Measurements from ENCODE around the gene OR2M2.

Gene OR2M2

DNA sequence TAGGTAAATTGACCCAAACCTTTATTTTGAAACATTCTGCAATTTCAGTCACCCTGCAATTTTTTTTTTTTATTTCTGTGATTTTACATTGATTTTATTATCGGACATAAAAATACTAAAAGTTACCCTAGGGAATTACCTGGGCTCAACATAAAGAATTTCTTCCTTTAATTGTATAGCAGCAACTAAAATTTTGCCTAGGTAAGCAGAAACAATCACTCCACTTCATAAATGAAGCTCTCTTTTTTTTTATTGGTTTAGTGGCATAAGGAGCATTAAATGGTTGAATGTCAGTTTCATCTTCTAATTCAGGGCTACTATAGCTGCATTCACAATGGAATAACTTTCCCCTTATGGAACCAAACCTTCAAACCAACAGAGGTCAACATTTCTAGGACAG, 41.3 kb downstream of the OR2M2 start:
- Histone ChIP-seq H3K27me3 (ENCODE audit: insufficient read depth, low read length) (no peaks in the 10 kb centered on the region), H3K4ac (ENCODE audit: low read depth, low read length) (no peak overlapping the region), H3K23ac (ENCODE audit: low read length) (no peak overlapping the region), H3K4me3 (ENCODE audit: low read depth, low read length) (no peak overlapping the region), H4K91ac (ENCODE audit: low read depth, low read length) (no peak overlapping the region), H3K9ac (ENCODE audit: low read length) (no peak overlapping the region), H3K36me3 (ENCODE audit: control insufficient read depth in 1 of 2, insufficient read depth in 2 of 2, low read length in 2 of 2) (no peaks in the 10 kb centered on the region), H2BK12ac (ENCODE audit: low read length) (no peak overlapping the region), H3K14ac (ENCODE audit: low read length) (no peak overlapping the region), H2AFZ (ENCODE audit: insufficient read depth, low read length, poor library complexity) (no peak overlapping the region), H4K8ac (ENCODE audit: low read depth, low read length) (no peak overlapping the region), H3K27ac (ENCODE audit: low read depth, low read length) (no peak overlapping the region), H2BK120ac (ENCODE audit: insufficient read depth, low read length, poor library complexity) (no peak overlapping the region), H3K9me3 (ENCODE audit: insufficient read depth, low read depth, low read length) (peaks cover 2% of the 10 kb centered on the region), H3K79me2 (ENCODE audit: control insufficient read depth, insufficient read depth, low read length, poor library complexity) (no peaks in the 10 kb centered on the region), H3K4me1 (ENCODE audit: control insufficient read depth in 1 of 2, insufficient read depth in 2 of 2, low read length in 2 of 2) (no peaks in the 10 kb centered on the region), H3K79me1 (ENCODE audit: low read length) (no peaks in the 10 kb centered on the region), H2AK5ac (ENCODE audit: low read length) (no peak overlapping the region), H2BK5ac (ENCODE audit: low read depth, low read length, poor library complexity) (no peak overlapping the region), H3K4me2 (ENCODE audit: low read length) (no peak overlapping the region), H4K12ac (ENCODE audit: low read depth, low read length) (no peak overlapping the region), H3K18ac (ENCODE audit: low read length) (no peak overlapping the region)
- no CpG with 5 or more reads among the region's 1 CpG for WGBS (ENCODE audit: extremely low coverage, insufficient coverage, insufficient read length)
- no peak for DNase-seq

DNA sequence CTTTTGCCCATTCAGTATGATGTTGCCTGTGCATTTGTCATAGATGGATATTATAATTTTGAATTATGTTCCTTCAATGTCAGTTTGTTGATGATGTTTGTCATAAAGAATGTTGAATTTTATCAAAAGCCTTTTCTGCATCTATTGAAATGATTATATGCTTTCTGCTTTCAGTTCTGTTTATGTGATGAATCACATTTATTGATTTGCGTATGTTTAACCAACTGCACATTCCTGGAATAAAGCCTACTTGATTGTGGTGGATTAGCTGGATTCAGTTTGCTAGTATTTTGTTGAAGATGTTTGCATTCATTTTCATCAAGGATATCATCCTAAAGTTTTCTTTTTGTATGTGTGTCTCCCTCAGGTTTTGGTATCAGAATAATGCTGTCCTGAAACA, 50.9 kb downstream of the OR2M2 start:
- Histone ChIP-seq H3K79me2 (ENCODE audit: control insufficient read depth, insufficient read depth, low read length, poor library complexity) (no peaks in the 10 kb centered on the region), H2AFZ (ENCODE audit: insufficient read depth, low read length, poor library complexity) (no peak overlapping the region), H2AK5ac (ENCODE audit: low read length) (no peak overlapping the region), H3K27me3 (ENCODE audit: insufficient read depth, low read length) (no peaks in the 10 kb centered on the region), H3K4me1 (ENCODE audit: control insufficient read depth in 1 of 2, insufficient read depth in 2 of 2, low read length in 2 of 2) (no peaks in the 10 kb centered on the region), H3K4me2 (ENCODE audit: low read length) (no peak overlapping the region), H2BK5ac (ENCODE audit: low read depth, low read length, poor library complexity) (no peak overlapping the region), H3K4ac (ENCODE audit: low read depth, low read length) (no peak overlapping the region), H3K36me3 (ENCODE audit: control insufficient read depth in 1 of 2, insufficient read depth in 2 of 2, low read length in 2 of 2) (no peaks in the 10 kb centered on the region), H4K91ac (ENCODE audit: low read depth, low read length) (no peak overlapping the region), H4K12ac (ENCODE audit: low read depth, low read length) (no peak overlapping the region), H2BK120ac (ENCODE audit: insufficient read depth, low read length, poor library complexity) (no peak overlapping the region), H2BK12ac (ENCODE audit: low read length) (no peak overlapping the region), H4K8ac (ENCODE audit: low read depth, low read length) (no peak overlapping the region), H3K18ac (ENCODE audit: low read length) (no peak overlapping the region), H3K14ac (ENCODE audit: low read length) (no peak overlapping the region), H3K23ac (ENCODE audit: low read length) (no peak overlapping the region), H3K9ac (ENCODE audit: low read length) (no peak overlapping the region), H3K79me1 (ENCODE audit: low read length) (no peaks in the 10 kb centered on the region), H3K9me3 (ENCODE audit: insufficient read depth, low read depth, low read length) (peaks cover 15% of the 10 kb centered on the region), H3K27ac (ENCODE audit: low read depth, low read length) (no peak overlapping the region), H3K4me3 (ENCODE audit: low read depth, low read length) (no peak overlapping the region)
- no peak for DNase-seq
- no CpG with 5 or more reads among the region's 1 CpG for WGBS (ENCODE audit: extremely low coverage, insufficient coverage, insufficient read length)

DNA sequence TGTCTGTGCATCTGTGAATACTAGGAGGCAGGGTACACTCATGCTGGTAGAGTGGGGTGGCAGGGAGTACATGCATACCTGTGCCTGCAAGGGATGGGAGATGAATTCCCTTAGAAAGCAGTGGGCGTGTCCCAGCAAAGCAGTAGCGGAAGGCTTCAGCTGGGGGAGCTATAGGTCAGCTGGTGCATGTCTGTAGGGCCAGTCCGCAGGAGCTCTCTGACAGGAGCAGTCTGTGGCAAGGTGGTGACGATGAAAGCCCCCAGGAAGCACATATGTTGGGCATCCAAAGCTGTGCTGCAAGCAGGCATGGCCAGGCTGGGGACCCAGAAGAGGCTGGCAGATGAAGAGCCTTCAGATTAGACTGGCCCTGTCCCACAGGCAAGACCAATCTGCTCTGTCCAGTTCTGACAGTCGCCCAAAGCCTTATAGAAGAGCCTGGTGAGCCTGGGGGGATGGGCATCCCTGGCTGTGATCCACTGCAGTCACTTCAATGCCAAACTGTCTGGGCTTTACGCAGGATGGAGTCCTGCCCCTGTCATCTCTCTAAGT, 54.8 kb downstream of the OR2M2 start:
- no peaks in the 10 kb centered on the region for H3K4me1 ChIP-seq (ENCODE audit: control insufficient read depth in 1 of 2, insufficient read depth in 2 of 2, low read length in 2 of 2)
- H3K23ac ChIP-seq (ENCODE audit: low read length): no peak overlapping the region
- H3K79me2 ChIP-seq (ENCODE audit: control insufficient read depth, insufficient read depth, low read length, poor library complexity): no peaks in the 10 kb centered on the region
- H4K12ac ChIP-seq (ENCODE audit: low read depth, low read length): no peak overlapping the region
- no peak overlapping the region for H3K9ac ChIP-seq (ENCODE audit: low read length)
- H2AFZ ChIP-seq (ENCODE audit: insufficient read depth, low read length, poor library complexity): no peak overlapping the region
- no peak for DNase-seq
- no CpG with 5 or more reads among the region's 6 CpGs for WGBS (ENCODE audit: extremely low coverage, insufficient coverage, insufficient read length)
- no peaks in the 10 kb centered on the region for H3K79me1 ChIP-seq (ENCODE audit: low read length)
- H3K27me3 ChIP-seq (ENCODE audit: insufficient read depth, low read length): no peaks in the 10 kb centered on the region
- no peak overlapping the region for H2BK12ac ChIP-seq (ENCODE audit: low read length)
- no peak overlapping the region for H3K4me3 ChIP-seq (ENCODE audit: low read depth, low read length)
- H3K27ac ChIP-seq (ENCODE audit: low read depth, low read length): no peak overlapping the region
- no peak overlapping the region for H4K91ac ChIP-seq (ENCODE audit: low read depth, low read length)
- H2BK120ac ChIP-seq (ENCODE audit: insufficient read depth, low read length, poor library complexity): no peak overlapping the region
- H2AK5ac ChIP-seq (ENCODE audit: low read length): no peak overlapping the region
- no peak overlapping the region for H2BK5ac ChIP-seq (ENCODE audit: low read depth, low read length, poor library complexity)
- no peak overlapping the region for H3K14ac ChIP-seq (ENCODE audit: low read length)
- H3K18ac ChIP-seq (ENCODE audit: low read length): no peak overlapping the region
- no peak overlapping the region for H4K8ac ChIP-seq (ENCODE audit: low read depth, low read length)
- H3K9me3 ChIP-seq (ENCODE audit: insufficient read depth, low read depth, low read length): peaks cover 12% of the 10 kb centered on the region
- H3K36me3 ChIP-seq (ENCODE audit: control insufficient read depth in 1 of 2, insufficient read depth in 2 of 2, low read length in 2 of 2): no peaks in the 10 kb centered on the region
- no peak overlapping the region for H3K4me2 ChIP-seq (ENCODE audit: low read length)
- H3K4ac ChIP-seq (ENCODE audit: low read depth, low read length): no peak overlapping the region
